ENCODE measurements around the gene DNTTIP2.

GRCh38 chr1:93900723-93901504 is 21.9 kb upstream of the DNTTIP2 start:
- no peak for TF ChIP-seq CTCF (IDR thresholded peaks at IDR 0.05 in 2 of 3, conservative IDR thresholded peaks at IDR 0.05 in 1 of 3; ENCODE audit: insufficient read depth in 2 of 3, low read depth in 1 of 3, low read length in 3 of 3)
- no peak for TF ChIP-seq ZNF140 (CRISPR knock-in tag; IDR thresholded peaks at IDR 0.05)
- TF ChIP-seq IRF2 (CRISPR knock-in tag; IDR thresholded peaks at IDR 0.05) = no peak
- TF ChIP-seq MAZ (CRISPR knock-in tag; conservative IDR thresholded peaks at IDR 0.05 in 1 of 2, IDR thresholded peaks at IDR 0.05 in 1 of 2) = no peak
- no peak for TF ChIP-seq NRF1 (conservative IDR thresholded peaks at IDR 0.05 in 1 of 2, IDR thresholded peaks at IDR 0.05 in 1 of 2)
- TF ChIP-seq TSHZ1 (CRISPR knock-in tag; IDR thresholded peaks at IDR 0.05) = no peak
- TF ChIP-seq ZBTB40 (IDR thresholded peaks at IDR 0.05) = no peak
- no peak for TF ChIP-seq ZBTB40 (CRISPR knock-in tag; IDR thresholded peaks at IDR 0.05)
- no peak for TF ChIP-seq TAL1 (IDR thresholded peaks at IDR 0.05)
- peak; percentile 20 for TF ChIP-seq MEIS2 (IDR thresholded peaks at IDR 0.05; ENCODE audit: partially characterized antibody)
- TF ChIP-seq KDM5B (IDR thresholded peaks at IDR 0.05; ENCODE audit: insufficient replicate concordance, low read depth, low read length) = no peak
- TF ChIP-seq HMGN3 (IDR thresholded peaks at IDR 0.05; ENCODE audit: borderline replicate concordance, extremely low read depth, insufficient read length, low read depth, low read length) = no peak
- no peak for TF ChIP-seq ZNF274 (IDR thresholded peaks at IDR 0.05; ENCODE audit: borderline replicate concordance, low read depth, low read length)

Data from K562 (cell line).